HEK293 (cell line): ENCODE data around the gene LRRC53.

ENCODE experiments used
- CTCF ChIA-PET: fragments of 350-600 bp; formaldehyde crosslinking; extraction: SDS; loops from one replicate; lab custom pipeline; 2021; ENCODE audit warnings: antibody characterized with exemption; lab: Yijun Ruan, JAX
- POLR2A ChIA-PET: fragments of 300-600 bp; formaldehyde crosslinking; extraction: SDS; loops from one replicate; lab custom pipeline; 2020; ENCODE audit warnings: antibody characterized with exemption, inconsistent platforms; lab: Yijun Ruan, JAX
- H3K27ac ChIP-seq: fragments of 200-500 bp; sonication (Bioruptor generic); 2 replicates; pipeline ENCODE4 v1.5.1; 2014; ENCODE audit warnings: low read depth, low read length, control low read depth, inconsistent platforms; ENCODE audit errors: extremely low read depth
- H3K36me3 ChIP-seq, 2 experiments: fragments of 200-500 bp in 1 of 2; sonication (Bioruptor generic) in 1 of 2; 1 replicate in 1 of 2; 2 replicates in 1 of 2; pipeline ENCODE4 v1.5.1; 2014 to 2017; ENCODE audit warnings: inconsistent platforms in 2 of 2, low read length in 2 of 2; ENCODE audit not compliant: control insufficient read depth in 2 of 2, insufficient read depth in 1 of 2
- H3K4me1 ChIP-seq: fragments of 200-500 bp; sonication (Bioruptor generic); 2 replicates; pipeline ENCODE4 v1.5.1; 2014; ENCODE audit warnings: mild to moderate bottlenecking, low read length, inconsistent platforms; ENCODE audit not compliant: control insufficient read depth, insufficient read depth
- H3K4me3 ChIP-seq: 2 replicates; pipeline ENCODE4 v1.5.1; 2011; ENCODE audit warnings: low read depth, mild to moderate bottlenecking, control low read depth, low read length, moderate library complexity
- H3K9me3 ChIP-seq: fragments of 200-500 bp; sonication (Bioruptor generic); 2 replicates; pipeline ENCODE4 v1.5.1; 2014; ENCODE audit warnings: low read depth, low read length, inconsistent platforms; ENCODE audit not compliant: control insufficient read depth, insufficient read depth
- BCL11B ChIP-seq: fragments of 450-650 bp; formaldehyde crosslinking; IDR thresholded peaks from 2 replicates; pipeline ENCODE4 v1.5.1; 2016; ENCODE audit warnings: low read depth, missing biosample characterization, missing genetic modification characterization
- EGR2 ChIP-seq: fragments of 450-650 bp; formaldehyde crosslinking; IDR thresholded peaks from 2 replicates; pipeline ENCODE4 v1.5.1; 2016; ENCODE audit warnings: low read depth, missing biosample characterization, missing genetic modification characterization
- GLI2 ChIP-seq: fragments of 450-650 bp; formaldehyde crosslinking; IDR thresholded peaks from 2 replicates; pipeline ENCODE4; 2017; ENCODE audit warnings: missing biosample characterization, missing genetic modification characterization, low read depth, borderline replicate concordance
- GLIS1 ChIP-seq: fragments of 450-650 bp; formaldehyde crosslinking; IDR thresholded peaks from 2 replicates; pipeline ENCODE4 v1.5.1; 2016; ENCODE audit warnings: missing biosample characterization, missing genetic modification characterization
- KLF7 ChIP-seq: fragments of 450-650 bp; formaldehyde crosslinking; IDR thresholded peaks from 2 replicates; pipeline ENCODE4 v1.5.1; 2016; ENCODE audit warnings: missing biosample characterization, missing genetic modification characterization, borderline replicate concordance
- RBAK ChIP-seq: fragments of 450-650 bp; formaldehyde crosslinking; IDR thresholded peaks from 2 replicates; pipeline ENCODE4 v1.5.1; 2016; ENCODE audit warnings: missing biosample characterization, missing genetic modification characterization
- SCRT2 ChIP-seq: fragments of 450-650 bp; formaldehyde crosslinking; IDR thresholded peaks from 2 replicates; pipeline ENCODE4 v1.5.1; 2016; ENCODE audit warnings: missing biosample characterization, missing genetic modification characterization
- WT1 ChIP-seq: fragments of 450-650 bp; formaldehyde crosslinking; IDR thresholded peaks from 2 replicates; pipeline ENCODE4 v1.5.1; 2016; ENCODE audit warnings: missing biosample characterization, missing genetic modification characterization
- YY2 ChIP-seq: fragments of 450-650 bp; formaldehyde crosslinking; IDR thresholded peaks from 2 replicates; pipeline ENCODE4 v1.5.1; 2016; ENCODE audit warnings: missing biosample characterization, missing genetic modification characterization
- ZBTB1 ChIP-seq: fragments of 450-650 bp; formaldehyde crosslinking; IDR thresholded peaks from 2 replicates; pipeline ENCODE4 v1.5.1; 2016; ENCODE audit warnings: missing biosample characterization, missing genetic modification characterization
- ZNF132 ChIP-seq: fragments of 450-650 bp; formaldehyde crosslinking; IDR thresholded peaks from 2 replicates; pipeline ENCODE4 v1.5.1; 2017; ENCODE audit warnings: missing biosample characterization, missing genetic modification characterization, borderline replicate concordance
- ZNF19 ChIP-seq: fragments of 450-650 bp; formaldehyde crosslinking; IDR thresholded peaks from 2 replicates; pipeline ENCODE4; 2016; ENCODE audit warnings: missing biosample characterization, missing genetic modification characterization, low read depth
- ZNF223 ChIP-seq: fragments of 450-650 bp; formaldehyde crosslinking; IDR thresholded peaks from 2 replicates; pipeline ENCODE4 v1.5.1; 2016; ENCODE audit warnings: missing biosample characterization, missing genetic modification characterization
- ZNF558 ChIP-seq: fragments of 450-650 bp; formaldehyde crosslinking; IDR thresholded peaks from 2 replicates; pipeline ENCODE4 v1.5.1; 2016; ENCODE audit warnings: missing biosample characterization, missing genetic modification characterization
- ZNF560 ChIP-seq: fragments of 450-650 bp; formaldehyde crosslinking; IDR thresholded peaks from 2 replicates; pipeline ENCODE4 v1.5.1; 2017; ENCODE audit warnings: missing biosample characterization, missing genetic modification characterization, borderline replicate concordance
- ZNF561 ChIP-seq: fragments of 450-650 bp; IDR thresholded peaks from 2 replicates; pipeline ENCODE4 v1.5.1; 2018; ENCODE audit warnings: missing biosample characterization, missing genetic modification characterization, borderline replicate concordance
- ZNF677 ChIP-seq: fragments of 450-650 bp; IDR thresholded peaks from 2 replicates; pipeline ENCODE4 v1.5.0; 2018; ENCODE audit warnings: missing biosample characterization, mild to moderate bottlenecking, missing genetic modification characterization, moderate library complexity
- ZNF76 ChIP-seq: fragments of 450-650 bp; formaldehyde crosslinking; IDR thresholded peaks from 2 replicates; pipeline ENCODE4; 2016; ENCODE audit warnings: low read depth, missing biosample characterization, missing genetic modification characterization, borderline replicate concordance
- ZNF776 ChIP-seq: fragments of 450-650 bp; formaldehyde crosslinking; IDR thresholded peaks from 2 replicates; pipeline ENCODE4 v1.5.0; 2017; ENCODE audit warnings: missing biosample characterization, missing genetic modification characterization, borderline replicate concordance
- ZNF777 ChIP-seq: fragments of 450-650 bp; formaldehyde crosslinking; IDR thresholded peaks from 2 replicates; pipeline ENCODE4 v1.5.1; 2017; ENCODE audit warnings: missing biosample characterization, missing genetic modification characterization, borderline replicate concordance
- TF ChIP-seq, protein P1 (sequence below): fragments of 450-650 bp; formaldehyde crosslinking; conservative IDR thresholded peaks from 2 replicates; pipeline ENCODE4 v1.5.1; 2016; ENCODE audit warnings: low read depth, missing biosample characterization, missing genetic modification characterization
- TF ChIP-seq, protein P2 (sequence below): fragments of 450-650 bp; formaldehyde crosslinking; IDR thresholded peaks from 2 replicates; pipeline ENCODE4 v1.5.1; 2017; ENCODE audit warnings: missing biosample characterization, missing genetic modification characterization
- TF ChIP-seq, protein P3 (sequence below): fragments of 450-650 bp; formaldehyde crosslinking; IDR thresholded peaks from 2 replicates; pipeline ENCODE4 v1.5.1; 2016; ENCODE audit warnings: missing biosample characterization, missing genetic modification characterization, low read depth
- TF ChIP-seq, protein P4 (sequence below): fragments of 450-650 bp; formaldehyde crosslinking; conservative IDR thresholded peaks from 2 replicates; pipeline ENCODE4 v1.5.1; 2016; ENCODE audit warnings: low read depth, missing biosample characterization, missing genetic modification characterization
- TF ChIP-seq, protein P5 (sequence below): fragments of 450-650 bp; formaldehyde crosslinking; IDR thresholded peaks from 2 replicates; pipeline ENCODE4 v1.5.1; 2016; ENCODE audit warnings: missing biosample characterization, missing genetic modification characterization
- TF ChIP-seq, protein P6 (sequence below): fragments of 450-650 bp; formaldehyde crosslinking; IDR thresholded peaks from 2 replicates; pipeline ENCODE4 v1.5.1; 2016; ENCODE audit warnings: missing biosample characterization, missing genetic modification characterization, borderline replicate concordance

LRRC53 gene

DNA sequence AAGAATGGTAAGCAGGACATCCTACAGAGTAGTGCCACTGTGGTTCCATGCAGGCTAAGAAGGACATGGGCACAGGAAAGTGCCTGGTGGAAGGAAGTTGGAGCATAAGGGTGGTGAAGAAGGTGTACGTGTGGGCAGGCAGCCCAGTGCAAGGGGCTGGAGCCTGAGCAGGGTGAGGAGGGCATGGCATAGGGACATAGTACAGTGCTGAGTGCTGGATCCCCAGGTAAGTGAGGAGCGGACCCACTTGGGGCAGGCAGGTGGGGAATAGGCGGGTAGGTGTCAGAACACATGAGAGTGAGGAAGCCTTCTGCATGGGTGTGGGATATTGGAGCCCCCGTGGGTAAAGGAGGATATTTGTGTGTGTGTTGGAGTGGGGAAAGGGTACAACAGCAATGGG is 15.7 kb upstream of the LRRC53 start:
- POLR2A ChIA-PET, result no interaction called here
- H3K4me3 ChIP-seq, result no peak overlapping the region
- no peaks in the 10 kb centered on the region for H3K4me1 ChIP-seq

DNA sequence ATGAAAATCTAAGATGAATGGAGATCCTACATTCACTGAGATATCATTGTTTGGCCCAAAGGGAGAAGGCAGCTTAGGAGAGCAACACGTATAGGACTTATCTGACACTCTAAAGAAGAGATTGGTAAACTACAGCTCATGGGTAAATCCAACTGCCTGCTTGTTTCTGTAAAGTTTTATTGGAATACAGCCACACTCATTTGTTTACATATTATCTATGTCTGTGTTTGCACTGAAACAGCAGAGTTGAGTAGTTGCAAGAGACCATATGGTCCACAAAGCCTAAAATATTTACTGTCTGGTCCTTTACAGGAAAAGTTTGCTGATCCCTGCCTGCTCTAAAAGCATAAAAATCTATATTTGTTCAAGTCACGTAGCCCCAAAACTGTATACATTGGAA is 14.3 kb upstream of the LRRC53 start:
- H3K4me1 ChIP-seq, result no peaks in the 10 kb centered on the region
- no peaks in the 10 kb centered on the region for H3K9me3 ChIP-seq
- no peak overlapping the region for H3K4me3 ChIP-seq
- H3K36me3 ChIP-seq, result no peaks in the 10 kb centered on the region
- H3K27ac ChIP-seq, result no peak overlapping the region
- ChIA-PET CTCF (interaction anchor here (1.0 to 1.1 kb wide), 2 partner anchors 9 to 23 kb away, joined by 3 to 4 read pairs; no protein-coding TSS in a partner anchor), POLR2A (no interaction called here)
- no peak for TF ChIP-seq YY2 (tag by site-specific recombination)
- no peak for TF ChIP-seq GLIS1 (tag by site-specific recombination)
- TF ChIP-seq RBAK, result no peak
- TF ChIP-seq, protein P1, sequence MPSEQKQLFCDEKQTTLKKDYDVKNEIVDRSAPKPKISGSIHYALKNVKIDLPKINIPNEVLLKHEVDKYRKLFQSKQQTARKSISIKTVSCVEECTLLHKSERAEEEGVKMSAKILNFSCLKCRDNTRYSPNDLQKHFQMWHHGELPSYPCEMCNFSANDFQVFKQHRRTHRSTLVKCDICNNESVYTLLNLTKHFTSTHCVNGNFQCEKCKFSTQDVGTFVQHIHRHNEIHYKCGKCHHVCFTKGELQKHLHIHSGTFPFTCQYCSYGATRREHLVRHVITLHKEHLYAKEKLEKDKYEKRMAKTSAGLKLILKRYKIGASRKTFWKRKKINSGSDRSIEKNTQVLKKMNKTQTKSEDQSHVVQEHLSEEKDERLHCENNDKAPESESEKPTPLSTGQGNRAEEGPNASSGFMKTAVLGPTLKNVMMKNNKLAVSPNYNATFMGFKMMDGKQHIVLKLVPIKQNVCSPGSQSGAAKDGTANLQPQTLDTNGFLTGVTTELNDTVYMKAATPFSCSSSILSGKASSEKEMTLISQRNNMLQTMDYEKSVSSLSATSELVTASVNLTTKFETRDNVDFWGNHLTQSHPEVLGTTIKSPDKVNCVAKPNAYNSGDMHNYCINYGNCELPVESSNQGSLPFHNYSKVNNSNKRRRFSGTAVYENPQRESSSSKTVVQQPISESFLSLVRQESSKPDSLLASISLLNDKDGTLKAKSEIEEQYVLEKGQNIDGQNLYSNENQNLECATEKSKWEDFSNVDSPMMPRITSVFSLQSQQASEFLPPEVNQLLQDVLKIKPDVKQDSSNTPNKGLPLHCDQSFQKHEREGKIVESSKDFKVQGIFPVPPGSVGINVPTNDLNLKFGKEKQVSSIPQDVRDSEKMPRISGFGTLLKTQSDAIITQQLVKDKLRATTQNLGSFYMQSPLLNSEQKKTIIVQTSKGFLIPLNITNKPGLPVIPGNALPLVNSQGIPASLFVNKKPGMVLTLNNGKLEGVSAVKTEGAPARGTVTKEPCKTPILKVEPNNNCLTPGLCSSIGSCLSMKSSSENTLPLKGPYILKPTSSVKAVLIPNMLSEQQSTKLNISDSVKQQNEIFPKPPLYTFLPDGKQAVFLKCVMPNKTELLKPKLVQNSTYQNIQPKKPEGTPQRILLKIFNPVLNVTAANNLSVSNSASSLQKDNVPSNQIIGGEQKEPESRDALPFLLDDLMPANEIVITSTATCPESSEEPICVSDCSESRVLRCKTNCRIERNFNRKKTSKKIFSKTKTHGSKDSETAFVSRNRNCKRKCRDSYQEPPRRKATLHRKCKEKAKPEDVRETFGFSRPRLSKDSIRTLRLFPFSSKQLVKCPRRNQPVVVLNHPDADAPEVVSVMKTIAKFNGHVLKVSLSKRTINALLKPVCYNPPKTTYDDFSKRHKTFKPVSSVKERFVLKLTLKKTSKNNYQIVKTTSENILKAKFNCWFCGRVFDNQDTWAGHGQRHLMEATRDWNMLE, result no peak
- TF ChIP-seq ZNF558 (tag by site-specific recombination), result no peak
- no peak for TF ChIP-seq WT1 (tag by site-specific recombination)
- TF ChIP-seq GLI2 (tag by site-specific recombination), result no peak
- TF ChIP-seq, protein P2, sequence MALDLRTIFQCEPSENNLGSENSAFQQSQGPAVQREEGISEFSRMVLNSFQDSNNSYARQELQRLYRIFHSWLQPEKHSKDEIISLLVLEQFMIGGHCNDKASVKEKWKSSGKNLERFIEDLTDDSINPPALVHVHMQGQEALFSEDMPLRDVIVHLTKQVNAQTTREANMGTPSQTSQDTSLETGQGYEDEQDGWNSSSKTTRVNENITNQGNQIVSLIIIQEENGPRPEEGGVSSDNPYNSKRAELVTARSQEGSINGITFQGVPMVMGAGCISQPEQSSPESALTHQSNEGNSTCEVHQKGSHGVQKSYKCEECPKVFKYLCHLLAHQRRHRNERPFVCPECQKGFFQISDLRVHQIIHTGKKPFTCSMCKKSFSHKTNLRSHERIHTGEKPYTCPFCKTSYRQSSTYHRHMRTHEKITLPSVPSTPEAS (tag by site-specific recombination), result no peak
- TF ChIP-seq SCRT2 (tag by site-specific recombination), result no peak
- no peak for TF ChIP-seq ZNF777 (tag by site-specific recombination)
- TF ChIP-seq, protein P3, sequence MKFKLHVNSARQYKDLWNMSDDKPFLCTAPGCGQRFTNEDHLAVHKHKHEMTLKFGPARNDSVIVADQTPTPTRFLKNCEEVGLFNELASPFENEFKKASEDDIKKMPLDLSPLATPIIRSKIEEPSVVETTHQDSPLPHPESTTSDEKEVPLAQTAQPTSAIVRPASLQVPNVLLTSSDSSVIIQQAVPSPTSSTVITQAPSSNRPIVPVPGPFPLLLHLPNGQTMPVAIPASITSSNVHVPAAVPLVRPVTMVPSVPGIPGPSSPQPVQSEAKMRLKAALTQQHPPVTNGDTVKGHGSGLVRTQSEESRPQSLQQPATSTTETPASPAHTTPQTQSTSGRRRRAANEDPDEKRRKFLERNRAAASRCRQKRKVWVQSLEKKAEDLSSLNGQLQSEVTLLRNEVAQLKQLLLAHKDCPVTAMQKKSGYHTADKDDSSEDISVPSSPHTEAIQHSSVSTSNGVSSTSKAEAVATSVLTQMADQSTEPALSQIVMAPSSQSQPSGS (tag by site-specific recombination), result no peak

More for the DNA sequence above, 15.7 kb upstream of the LRRC53 start:
- H3K36me3 ChIP-seq, result no peaks in the 10 kb centered on the region
- no peaks in the 10 kb centered on the region for H3K9me3 ChIP-seq
- TF ChIP-seq EGR2, result no peak
- no peak for TF ChIP-seq KLF7 (tag by site-specific recombination)
- no peak for TF ChIP-seq ZNF561 (tag by site-specific recombination)
- TF ChIP-seq BCL11B (tag by site-specific recombination), result no peak
- TF ChIP-seq, protein P4, sequence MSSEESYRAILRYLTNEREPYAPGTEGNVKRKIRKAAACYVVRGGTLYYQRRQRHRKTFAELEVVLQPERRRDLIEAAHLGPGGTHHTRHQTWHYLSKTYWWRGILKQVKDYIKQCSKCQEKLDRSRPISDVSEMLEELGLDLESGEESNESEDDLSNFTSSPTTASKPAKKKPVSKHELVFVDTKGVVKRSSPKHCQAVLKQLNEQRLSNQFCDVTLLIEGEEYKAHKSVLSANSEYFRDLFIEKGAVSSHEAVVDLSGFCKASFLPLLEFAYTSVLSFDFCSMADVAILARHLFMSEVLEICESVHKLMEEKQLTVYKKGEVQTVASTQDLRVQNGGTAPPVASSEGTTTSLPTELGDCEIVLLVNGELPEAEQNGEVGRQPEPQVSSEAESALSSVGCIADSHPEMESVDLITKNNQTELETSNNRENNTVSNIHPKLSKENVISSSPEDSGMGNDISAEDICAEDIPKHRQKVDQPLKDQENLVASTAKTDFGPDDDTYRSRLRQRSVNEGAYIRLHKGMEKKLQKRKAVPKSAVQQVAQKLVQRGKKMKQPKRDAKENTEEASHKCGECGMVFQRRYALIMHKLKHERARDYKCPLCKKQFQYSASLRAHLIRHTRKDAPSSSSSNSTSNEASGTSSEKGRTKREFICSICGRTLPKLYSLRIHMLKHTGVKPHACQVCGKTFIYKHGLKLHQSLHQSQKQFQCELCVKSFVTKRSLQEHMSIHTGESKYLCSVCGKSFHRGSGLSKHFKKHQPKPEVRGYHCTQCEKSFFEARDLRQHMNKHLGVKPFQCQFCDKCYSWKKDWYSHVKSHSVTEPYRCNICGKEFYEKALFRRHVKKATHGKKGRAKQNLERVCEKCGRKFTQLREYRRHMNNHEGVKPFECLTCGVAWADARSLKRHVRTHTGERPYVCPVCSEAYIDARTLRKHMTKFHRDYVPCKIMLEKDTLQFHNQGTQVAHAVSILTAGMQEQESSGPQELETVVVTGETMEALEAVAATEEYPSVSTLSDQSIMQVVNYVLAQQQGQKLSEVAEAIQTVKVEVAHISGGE (tag by site-specific recombination), result no peak
- TF ChIP-seq ZNF132, result no peak
- TF ChIP-seq ZNF560, result no peak
- no peak for TF ChIP-seq ZNF777 (tag by site-specific recombination)
- no peak for TF ChIP-seq ZNF677 (tag by site-specific recombination)
- TF ChIP-seq, protein P5, sequence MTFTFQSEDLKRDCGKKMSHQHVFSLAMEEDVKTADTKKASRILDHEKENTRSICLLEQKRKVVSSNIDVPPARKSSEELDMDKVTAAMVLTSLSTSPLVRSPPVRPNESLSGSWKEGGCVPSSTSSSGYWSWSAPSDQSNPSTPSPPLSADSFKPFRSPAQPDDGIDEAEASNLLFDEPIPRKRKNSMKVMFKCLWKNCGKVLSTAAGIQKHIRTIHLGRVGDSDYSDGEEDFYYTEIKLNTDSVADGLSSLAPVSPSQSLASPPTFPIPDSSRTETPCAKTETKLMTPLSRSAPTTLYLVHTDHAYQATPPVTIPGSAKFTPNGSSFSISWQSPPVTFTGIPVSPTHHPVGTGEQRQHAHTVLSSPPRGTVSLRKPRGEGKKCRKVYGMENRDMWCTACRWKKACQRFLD (tag by site-specific recombination), result no peak
- no peak for TF ChIP-seq ZBTB1 (tag by site-specific recombination)
- no peak for TF ChIP-seq ZNF76 (tag by site-specific recombination)
- TF ChIP-seq, protein P6, sequence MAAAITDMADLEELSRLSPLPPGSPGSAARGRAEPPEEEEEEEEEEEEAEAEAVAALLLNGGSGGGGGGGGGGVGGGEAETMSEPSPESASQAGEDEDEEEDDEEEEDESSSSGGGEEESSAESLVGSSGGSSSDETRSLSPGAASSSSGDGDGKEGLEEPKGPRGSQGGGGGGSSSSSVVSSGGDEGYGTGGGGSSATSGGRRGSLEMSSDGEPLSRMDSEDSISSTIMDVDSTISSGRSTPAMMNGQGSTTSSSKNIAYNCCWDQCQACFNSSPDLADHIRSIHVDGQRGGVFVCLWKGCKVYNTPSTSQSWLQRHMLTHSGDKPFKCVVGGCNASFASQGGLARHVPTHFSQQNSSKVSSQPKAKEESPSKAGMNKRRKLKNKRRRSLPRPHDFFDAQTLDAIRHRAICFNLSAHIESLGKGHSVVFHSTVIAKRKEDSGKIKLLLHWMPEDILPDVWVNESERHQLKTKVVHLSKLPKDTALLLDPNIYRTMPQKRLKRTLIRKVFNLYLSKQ, result no peak
- TF ChIP-seq SCRT2 (tag by site-specific recombination), result no peak
- no peak for TF ChIP-seq ZNF776
- TF ChIP-seq ZNF223 (tag by site-specific recombination), result no peak
- no peak for TF ChIP-seq ZNF19
- TF ChIP-seq, all 188 proteins: peak for 0
- H3K27ac ChIP-seq, result no peak overlapping the region
- CTCF ChIA-PET, result no interaction called here
